Small intestine (tissue), 7 donors: ENCODE results near the gene AKAIN1. TPM values are rescaled to one million over a fixed set of nuclear protein-coding genes. Genes with fewer than 3 reads are reported as not detected.
A peak's percentile ranks its signal among the peaks of the same experiment; 100 is the strongest.

Experiments
- DNase-seq, 2 donors: peaks; one replicate each; pipeline versions ENCODE4 v3.0.0 to v3.0.0-alpha.2; 2013
- FAIRE-seq: peaks from 2 replicates; lab custom pipeline; 2012; peaks lifted over from hg19 to GRCh38; lab: Jason Lieb, UNC
- H3K27ac ChIP-seq, 3 donors: one replicate each; pipeline ENCODE4 v1.5.1; 2013; ENCODE audit warnings: low read length in 2 of 3, mild to moderate bottlenecking in 2 of 3, control low read depth in 1 of 3, inconsistent platforms in 1 of 3, low read depth in 1 of 3, moderate library complexity in 1 of 3
- H3K27me3 ChIP-seq, 3 donors: one replicate each; pipeline ENCODE4 v1.6.1; 2013; ENCODE audit warnings: low read length in 3 of 3, inconsistent platforms in 1 of 3; ENCODE audit not compliant: control insufficient read depth in 3 of 3, insufficient read depth in 3 of 3
- H3K36me3 ChIP-seq, 3 donors: one replicate each; pipeline ENCODE4 v1.6.1; 2013; ENCODE audit warnings: low read length in 3 of 3, inconsistent platforms in 1 of 3, low read depth in 1 of 3, mild to moderate bottlenecking in 1 of 3, moderate library complexity in 1 of 3; ENCODE audit not compliant: control insufficient read depth in 3 of 3, insufficient read depth in 2 of 3
- H3K4me1 ChIP-seq, 3 donors: one replicate each; pipeline ENCODE4 v1.6.1; 2013; ENCODE audit warnings: low read length in 2 of 3, inconsistent platforms in 1 of 3, low read depth in 1 of 3, mild to moderate bottlenecking in 1 of 3, moderate library complexity in 1 of 3; ENCODE audit not compliant: control insufficient read depth in 3 of 3, insufficient read depth in 2 of 3
- H3K4me3 ChIP-seq, 3 donors: one replicate each; pipeline ENCODE4 v1.5.1; 2013; ENCODE audit warnings: low read length in 3 of 3, control low read depth in 1 of 3, inconsistent platforms in 1 of 3, low read depth in 1 of 3, mild to moderate bottlenecking in 1 of 3, moderate library complexity in 1 of 3
- H3K9me3 ChIP-seq, 2 donors: one replicate each; pipeline ENCODE4 v1.6.1; 2013; ENCODE audit warnings: low read depth in 1 of 2, low read length in 1 of 2; ENCODE audit not compliant: control insufficient read depth in 2 of 2, insufficient read depth in 1 of 2
- WGBS, 3 donors: extraction: QIAGEN DNeasy Blood & Tissue Kit; methylation state at CpG; one replicate each; pipeline ENCODE4 v1.1.7; 2013; 5-methylcytosine and 5-hydroxymethylcytosine counted together
- polyA plus RNA-seq, 4 donors: library from polyadenylated mRNA; stranded (reverse) in 3 of 4; unstranded in 1 of 4; fragments of 200-250 nt in 3 of 4; fragments of 120-200 nt in 1 of 4; gene quantifications; one replicate each; pipeline versions ENCODE4 v1.2.1 to v1.2.3, GENCODE V29; 2013
- donor health status: healthy with polysubstance abuse.
- donor health status: control.
- donor health status: control.
- donor health status: Bipolar disorder and iron deficiency.
- donor health status: healthy.

The AKAIN1 gene
- polyA plus RNA-seq, 4 donors, result 0.13 to 0.22 TPM; not detected in 2

DNA sequence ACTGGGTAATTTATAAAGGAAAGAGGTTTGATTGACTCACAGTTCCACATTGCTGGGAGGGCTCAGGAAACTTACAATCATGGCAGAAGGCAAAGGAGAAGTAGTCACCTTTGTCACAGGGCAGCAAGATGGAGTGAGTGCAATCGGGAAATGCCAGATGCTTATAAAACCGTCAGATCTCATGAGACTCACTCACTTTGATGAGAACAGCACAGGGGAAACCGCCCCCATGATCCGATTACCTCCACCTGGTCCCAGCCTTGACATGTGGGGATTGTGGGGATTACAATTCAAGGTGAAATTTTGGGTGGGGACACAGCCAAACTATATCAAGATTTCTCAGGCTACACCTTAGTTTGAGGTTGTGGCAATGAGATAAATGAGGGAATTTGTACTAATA lies 54.9 kb downstream of the AKAIN1 start:
- FAIRE-seq (no peak), DNase-seq (no peak)
- no peak overlapping the region for H3K4me3 ChIP-seq
- H3K36me3 ChIP-seq, result no peaks in the 10 kb centered on the region
- no peak overlapping the region for H3K27ac ChIP-seq
- WGBS, 3 donors, result 38 to 65% (median 44%) methylated on average over 4 of the region's 4 CpGs
- no peaks in the 10 kb centered on the region for H3K4me1 ChIP-seq
- no peaks in the 10 kb centered on the region for H3K27me3 ChIP-seq
- no peaks in the 10 kb centered on the region for H3K9me3 ChIP-seq

DNA sequence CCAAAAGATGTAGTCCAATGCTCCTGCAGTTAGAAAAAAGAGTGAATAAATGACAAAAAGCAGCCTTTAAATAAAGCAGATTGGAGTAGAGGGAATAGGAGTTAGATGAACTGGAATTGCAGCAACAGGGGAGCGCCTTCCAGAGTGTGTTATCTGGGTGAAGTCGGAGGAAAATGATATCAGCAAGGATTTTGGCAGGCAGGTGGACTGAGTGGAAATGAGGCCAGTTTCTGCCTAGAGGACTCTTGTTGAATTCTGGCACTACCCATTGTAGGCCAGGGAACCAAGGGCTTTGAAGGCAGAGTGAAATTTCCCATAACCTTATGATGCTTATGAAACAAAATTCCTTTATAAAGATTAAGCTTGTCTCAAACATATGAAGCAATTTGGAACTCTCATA lies 59.8 kb downstream of the AKAIN1 start:
- no peaks in the 10 kb centered on the region for H3K4me1 ChIP-seq
- no peaks in the 10 kb centered on the region for H3K9me3 ChIP-seq
- no peak overlapping the region for H3K4me3 ChIP-seq
- no peak for DNase-seq
- H3K36me3 ChIP-seq, result no peaks in the 10 kb centered on the region
- WGBS, 3 donors, result 15 to 47% (median 32%) methylated on average over 2 of the region's 2 CpGs
- no peaks in the 10 kb centered on the region for H3K27me3 ChIP-seq
- H3K27ac ChIP-seq, result no peak overlapping the region
- no peak for FAIRE-seq

DNA sequence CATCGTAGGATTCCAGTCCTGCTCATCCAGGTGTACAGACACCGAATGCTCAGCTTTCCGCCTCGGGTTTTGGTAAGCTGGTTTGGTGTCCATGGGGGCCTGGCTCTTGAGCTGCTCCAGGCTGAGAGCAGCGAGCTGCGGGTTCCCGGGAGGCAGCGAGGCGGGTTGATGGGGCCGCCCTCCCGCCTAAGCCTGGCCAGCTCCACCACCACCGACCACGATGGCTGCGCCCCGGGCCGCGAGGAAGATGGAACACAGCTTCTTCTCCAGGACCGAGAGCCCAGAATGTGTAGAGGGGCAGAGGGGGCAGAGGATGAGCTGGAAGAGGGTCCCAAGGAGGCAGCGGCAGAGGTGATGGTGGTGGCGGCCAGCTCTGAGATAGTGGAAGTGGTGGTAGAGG lies 64.1 kb downstream of the AKAIN1 start:
- H3K27me3 ChIP-seq, result no peaks in the 10 kb centered on the region
- no peak for FAIRE-seq
- H3K4me1 ChIP-seq, result no peaks in the 10 kb centered on the region
- 91 to 94% (median 93%) methylated on average over 20 of the region's 20 CpGs for WGBS, 3 donors
- H3K36me3 ChIP-seq, result no peaks in the 10 kb centered on the region
- no peak for DNase-seq
- H3K4me3 ChIP-seq, result no peak overlapping the region
- H3K9me3 ChIP-seq, result no peaks in the 10 kb centered on the region
- H3K27ac ChIP-seq, result no peak overlapping the region

DNA sequence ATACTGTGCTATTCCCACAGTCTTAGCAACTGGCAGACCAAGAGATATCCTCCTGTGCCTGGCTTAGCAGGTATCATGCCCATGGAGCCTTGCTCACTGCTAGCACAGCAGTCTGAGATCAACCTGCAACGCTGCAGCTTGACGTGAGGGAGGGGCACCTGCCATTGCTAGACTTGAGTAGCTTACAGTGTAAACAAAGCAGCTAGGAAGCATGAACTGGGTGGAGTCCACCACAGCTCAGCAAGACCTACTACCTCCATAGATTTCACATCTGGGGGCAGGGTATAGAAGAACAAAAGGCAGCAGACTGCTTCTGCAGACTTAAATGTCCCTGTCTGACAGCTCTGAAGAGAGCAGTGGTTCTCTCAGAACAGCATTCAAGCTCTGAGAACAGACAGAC lies 74.8 kb downstream of the AKAIN1 start:
- WGBS, 3 donors, result 29 to 61% (median 57%) methylated on average over 2 of the region's 2 CpGs
- peaks cover 2 to 15% of the 10 kb centered on the region in 2 donors for H3K9me3 ChIP-seq
- no peaks in the 10 kb centered on the region for H3K36me3 ChIP-seq
- no peak for DNase-seq
- no peaks in the 10 kb centered on the region for H3K27me3 ChIP-seq
- no peak overlapping the region for H3K27ac ChIP-seq
- no peak overlapping the region for H3K4me3 ChIP-seq
- no peaks in the 10 kb centered on the region for H3K4me1 ChIP-seq
- FAIRE-seq, result no peak

DNA sequence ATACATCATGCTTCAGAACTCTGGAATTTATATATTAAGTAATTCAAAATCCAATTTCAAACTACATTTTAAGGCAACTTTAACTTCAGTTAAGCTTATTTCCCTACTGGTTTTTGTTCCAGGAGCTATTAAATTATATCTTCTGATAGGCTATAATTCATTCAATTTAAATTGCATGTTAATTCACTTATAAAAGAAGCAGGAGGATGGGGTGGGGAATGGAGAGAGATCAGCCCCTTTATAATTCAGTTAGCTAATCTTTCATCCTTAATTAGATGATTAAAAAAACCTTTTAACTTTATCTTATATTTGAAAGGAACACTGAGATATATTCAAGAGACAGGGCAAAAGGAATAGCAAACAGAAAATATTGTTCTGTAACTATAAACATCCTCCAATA lies 86.8 kb downstream of the AKAIN1 start:
- DNase-seq, result no peak
- FAIRE-seq, result no peak
- Histone ChIP-seq H3K9me3 (no peaks in the 10 kb centered on the region), H3K4me1 (no peaks in the 10 kb centered on the region), H3K36me3 (no peaks in the 10 kb centered on the region), H3K27me3 (no peaks in the 10 kb centered on the region), H3K4me3 (no peak overlapping the region), H3K27ac (no peak overlapping the region)

DNA sequence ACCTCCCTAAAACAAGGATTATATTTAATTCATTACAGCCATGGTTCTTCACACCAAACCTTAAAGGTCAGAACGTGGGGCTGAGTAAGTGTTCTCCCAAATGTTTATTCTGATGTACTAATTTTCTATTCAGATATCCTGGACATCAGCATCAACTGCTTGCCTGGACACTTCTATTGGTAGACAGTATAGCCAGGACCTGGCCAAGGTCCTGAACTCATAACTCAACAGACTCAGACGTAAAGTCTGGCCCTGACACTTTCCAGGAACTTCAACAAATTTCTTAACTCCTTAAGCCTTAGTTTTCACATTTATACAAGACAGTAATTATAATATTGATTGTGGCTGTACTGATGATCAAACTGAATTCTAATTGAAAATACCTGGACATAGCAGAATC lies 89.1 kb downstream of the AKAIN1 start:
- 18 to 24% (median 18%) methylated on average over 2 of the region's 2 CpGs for WGBS, 3 donors

DNA sequence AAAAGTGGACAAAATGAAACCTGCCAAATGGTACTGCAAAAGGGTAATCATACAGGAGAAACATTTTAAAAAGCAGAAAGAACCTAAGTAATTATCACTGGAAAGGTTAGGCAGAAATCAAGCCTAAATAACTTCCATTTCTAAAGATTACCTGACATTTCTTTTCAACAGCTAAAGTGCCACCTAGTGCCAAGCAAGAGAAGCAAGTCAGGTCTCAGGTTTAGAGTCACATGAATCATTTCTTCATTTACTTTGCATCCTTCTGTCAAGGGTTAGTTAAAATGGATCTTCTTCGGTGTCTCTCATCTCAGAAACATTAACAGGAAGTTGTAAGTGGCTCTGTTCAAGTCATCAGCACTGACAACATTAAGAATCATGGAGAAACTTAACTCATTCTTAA lies 90.3 kb downstream of the AKAIN1 start:
- Histone ChIP-seq H3K27ac (no peak overlapping the region), H3K4me1 (no peaks in the 10 kb centered on the region), H3K4me3 (no peak overlapping the region), H3K27me3 (no peaks in the 10 kb centered on the region), H3K9me3 (no peaks in the 10 kb centered on the region), H3K36me3 (no peaks in the 10 kb centered on the region)
- DNase-seq, result peak in 1 of 2 donors; percentile 4
- WGBS, 3 donors, result 37 to 54% (median 40%) methylated on average over 1 of the region's 1 CpG
- FAIRE-seq, result no peak

More for the DNA sequence above, 89.1 kb downstream of the AKAIN1 start:
- no peak overlapping the region for H3K27ac ChIP-seq
- DNase-seq (no peak), FAIRE-seq (no peak)
- H3K4me3 ChIP-seq, result no peak overlapping the region
- no peaks in the 10 kb centered on the region for H3K9me3 ChIP-seq
- H3K36me3 ChIP-seq, result no peaks in the 10 kb centered on the region
- H3K27me3 ChIP-seq, result no peaks in the 10 kb centered on the region
- no peaks in the 10 kb centered on the region for H3K4me1 ChIP-seq

DNA sequence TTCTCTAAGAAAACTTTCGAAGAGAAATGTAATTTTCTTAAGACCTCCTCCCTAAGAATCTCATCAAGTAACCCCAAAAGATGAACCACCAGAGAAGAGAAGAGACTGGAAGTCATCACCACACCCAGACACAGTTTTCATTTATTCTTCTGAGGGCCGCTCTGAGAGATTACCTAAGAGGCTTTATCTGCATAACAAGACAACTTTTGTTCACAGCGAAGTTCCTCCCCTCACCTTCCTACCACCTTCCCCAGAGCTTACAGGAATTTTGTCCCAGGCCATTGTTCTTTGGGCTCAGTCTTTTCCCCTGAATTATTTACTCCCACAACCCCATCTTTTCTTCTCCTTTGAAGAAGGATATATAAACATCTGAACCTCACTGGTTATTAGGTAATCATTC lies 92.8 kb downstream of the AKAIN1 start:
- Histone ChIP-seq H3K9me3 (no peaks in the 10 kb centered on the region), H3K4me1 (no peaks in the 10 kb centered on the region), H3K27ac (no peak overlapping the region), H3K36me3 (no peaks in the 10 kb centered on the region), H3K27me3 (no peaks in the 10 kb centered on the region), H3K4me3 (no peak overlapping the region)
- no peak for DNase-seq
- FAIRE-seq, result no peak
- 57 to 69% (median 68%) methylated on average over 3 of the region's 3 CpGs for WGBS, 3 donors

DNA sequence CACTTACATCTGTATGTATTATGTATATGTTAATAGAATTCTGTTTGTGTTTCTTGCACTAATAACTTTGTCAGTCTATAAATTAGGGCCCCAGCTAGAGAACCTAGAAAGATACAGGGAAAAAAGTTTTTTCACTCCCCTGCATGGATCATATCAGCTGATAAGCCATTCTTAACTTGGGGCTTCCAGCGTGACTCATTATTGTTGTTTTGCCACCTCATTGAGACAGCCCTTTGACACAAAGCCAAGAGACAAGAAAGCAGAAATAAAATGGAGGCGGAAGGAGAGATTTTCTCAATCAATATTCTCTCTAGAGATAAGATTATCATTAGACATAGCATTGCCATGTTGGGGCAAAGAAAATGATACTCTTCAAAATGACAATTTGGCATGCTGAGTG lies 93.4 kb downstream of the AKAIN1 start:
- FAIRE-seq, result no peak
- no peak for DNase-seq
- Histone ChIP-seq H3K4me3 (no peak overlapping the region), H3K36me3 (no peaks in the 10 kb centered on the region), H3K4me1 (no peaks in the 10 kb centered on the region), H3K27ac (no peak overlapping the region), H3K9me3 (no peaks in the 10 kb centered on the region), H3K27me3 (no peaks in the 10 kb centered on the region)
- WGBS, 3 donors, result 9 to 46% (median 30%) methylated on average over 2 of the region's 2 CpGs
